AG20443 (cell line): Measurements from ENCODE around the gene PARL.
A peak's percentile ranks its signal among the peaks of the same experiment; 100 is the strongest.

Experiments
- DNase-seq: peaks from one replicate; pipeline ENCODE4 v3.0.0; 2012; ENCODE audit warnings: low spot score, mixed read lengths

The PARL gene

DNA sequence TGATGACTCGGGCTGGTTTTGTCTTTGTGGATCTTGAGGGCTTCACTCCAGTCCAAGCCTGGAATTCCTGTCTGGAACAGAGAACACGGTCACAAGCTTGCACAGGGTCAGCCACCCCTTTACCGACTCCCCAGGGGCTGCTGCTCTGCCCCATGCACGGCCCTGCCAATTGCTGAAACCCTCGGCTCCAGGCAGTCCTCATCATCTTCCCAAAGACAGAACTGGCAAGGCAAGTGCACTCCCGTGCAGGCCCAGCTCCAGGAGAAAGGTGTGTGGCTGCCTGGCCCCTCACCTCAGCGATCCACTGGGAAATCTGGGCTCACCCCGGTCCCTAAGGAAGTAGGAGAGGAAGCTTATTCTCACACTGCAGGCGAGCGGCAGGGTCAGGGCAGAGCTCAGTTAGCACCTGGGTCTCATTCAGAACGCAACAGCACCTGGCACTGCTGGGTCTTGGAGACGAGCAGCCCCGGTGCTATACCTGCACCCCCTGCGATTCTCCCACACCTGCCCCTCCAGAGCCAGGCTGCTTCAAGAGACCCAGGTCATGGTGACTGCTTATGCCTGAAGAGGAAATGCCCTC, 66.5 kb downstream of the PARL start:
- DNase-seq, result no peak

DNA sequence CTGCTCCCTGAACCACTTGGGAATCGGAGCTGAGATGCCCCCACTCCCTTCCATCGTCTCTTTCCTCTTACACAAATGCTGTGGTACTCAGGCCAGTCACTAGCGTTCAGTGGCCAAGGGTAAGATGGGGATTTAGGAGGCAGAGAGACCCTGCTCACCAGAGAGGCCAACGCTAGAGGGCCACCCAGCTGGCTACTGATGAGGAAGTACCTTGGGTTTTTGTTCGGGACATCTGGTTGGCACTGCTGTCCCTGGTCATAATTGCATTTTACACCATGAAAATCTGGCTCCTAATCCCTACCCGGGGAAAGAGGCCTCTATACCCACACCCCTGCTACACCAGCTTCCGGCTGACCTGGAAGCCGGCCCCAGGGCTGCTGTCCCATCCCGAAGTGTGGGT, 67.0 kb downstream of the PARL start:
- no peak for DNase-seq

DNA sequence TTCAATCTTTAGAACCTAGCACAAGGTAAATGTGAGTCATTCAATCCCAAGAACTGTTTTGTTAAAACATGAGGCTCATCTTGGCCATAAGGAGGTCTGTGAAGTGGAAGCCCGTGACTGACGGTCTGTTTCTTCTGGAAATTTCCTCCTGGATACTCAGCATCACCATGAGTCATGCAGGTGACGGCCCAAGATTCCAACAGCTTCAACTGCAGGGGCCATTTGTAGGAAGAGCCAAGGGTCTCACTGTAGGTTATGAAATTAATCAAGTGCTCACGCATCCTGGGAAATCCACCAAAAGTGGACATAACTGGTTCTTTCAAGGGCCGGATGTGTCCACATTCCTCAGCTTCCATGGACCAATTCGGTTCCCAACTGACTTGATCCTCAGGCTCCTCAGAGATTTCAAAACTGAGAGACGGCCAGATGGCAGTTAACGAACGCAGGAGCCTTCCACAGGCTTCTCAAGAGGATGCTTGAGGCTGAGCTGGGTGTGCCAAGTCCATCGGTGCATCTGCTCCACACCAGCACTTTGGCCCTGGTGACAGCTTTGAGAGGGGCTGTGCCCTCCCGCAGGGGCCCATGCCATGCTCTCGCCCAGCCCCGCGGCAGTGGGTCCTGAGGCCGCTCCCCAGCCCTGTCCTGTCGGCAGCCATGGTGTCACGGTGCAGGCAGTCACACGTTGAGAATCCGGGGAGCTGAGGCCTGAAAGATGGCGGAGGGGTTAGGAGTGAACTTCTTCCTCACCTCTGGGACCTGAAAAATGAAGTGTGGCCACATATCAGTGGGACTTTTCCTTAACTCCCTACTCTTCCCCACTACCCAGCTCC, 67.8 kb downstream of the PARL start:
- DNase-seq, result no peak

DNA sequence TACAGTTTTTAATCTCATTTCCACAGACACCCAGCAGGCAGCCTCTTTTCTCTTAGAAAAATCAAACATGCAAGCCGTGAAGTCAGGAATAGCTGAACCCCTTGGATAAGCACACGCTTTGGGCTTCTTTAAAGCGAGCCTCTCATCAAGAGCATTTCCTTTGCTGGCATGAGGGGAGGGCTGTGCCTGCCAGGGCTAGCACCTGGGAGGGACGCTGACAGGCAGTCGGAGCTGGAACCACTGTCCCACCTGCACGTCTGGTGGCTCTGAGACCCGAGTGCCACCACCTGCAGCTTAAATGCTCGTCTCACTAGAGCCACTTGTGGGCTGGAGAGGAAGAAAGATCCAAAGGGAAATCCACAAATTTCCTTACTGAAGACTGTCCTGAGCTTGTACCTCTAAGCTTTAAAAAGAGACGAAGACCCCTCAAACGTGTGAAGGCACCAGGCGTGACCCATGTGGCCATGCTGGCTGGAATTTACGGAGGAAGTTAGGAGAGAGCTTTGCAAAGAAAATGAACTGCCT, 68.7 kb downstream of the PARL start:
- no peak for DNase-seq

DNA sequence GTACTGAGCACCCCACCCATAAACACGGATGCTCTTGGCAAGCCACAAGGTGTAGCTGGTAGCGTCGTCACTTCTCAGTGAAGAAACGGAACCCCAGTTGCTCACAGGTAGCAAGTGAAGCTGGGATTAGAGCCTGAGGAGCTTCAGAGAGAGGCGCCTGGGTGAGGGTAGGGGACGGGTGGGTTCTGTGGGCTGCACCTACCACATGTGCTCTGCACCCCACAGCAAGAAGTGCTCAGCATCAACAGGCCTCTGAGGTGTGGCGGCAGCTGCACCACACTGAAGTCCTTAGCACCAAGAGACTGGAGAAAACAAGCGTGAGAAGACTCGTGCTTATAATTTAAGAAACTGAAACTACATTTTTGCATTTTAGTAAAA, 69.1 kb downstream of the PARL start:
- DNase-seq, result no peak

DNA sequence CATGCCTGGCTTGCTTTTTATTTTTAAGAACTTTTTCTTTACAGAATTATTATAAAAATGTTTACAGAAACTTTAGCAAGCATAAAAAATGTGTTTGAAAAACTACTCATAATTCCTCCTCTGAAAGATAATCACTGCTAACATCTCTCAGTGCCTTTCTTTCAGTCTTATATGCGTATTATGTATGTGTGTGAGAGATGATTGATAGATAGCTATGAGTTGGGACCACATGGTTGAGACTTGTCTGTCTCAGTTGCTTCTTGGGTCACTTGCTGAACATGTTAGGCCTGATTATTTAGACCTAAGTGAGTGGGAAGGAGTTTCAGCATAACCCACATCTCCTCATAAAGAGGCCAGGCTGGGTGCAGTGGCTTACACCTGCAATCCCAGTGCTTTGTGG, 70.4 kb downstream of the PARL start:
- DNase-seq, result no peak

DNA sequence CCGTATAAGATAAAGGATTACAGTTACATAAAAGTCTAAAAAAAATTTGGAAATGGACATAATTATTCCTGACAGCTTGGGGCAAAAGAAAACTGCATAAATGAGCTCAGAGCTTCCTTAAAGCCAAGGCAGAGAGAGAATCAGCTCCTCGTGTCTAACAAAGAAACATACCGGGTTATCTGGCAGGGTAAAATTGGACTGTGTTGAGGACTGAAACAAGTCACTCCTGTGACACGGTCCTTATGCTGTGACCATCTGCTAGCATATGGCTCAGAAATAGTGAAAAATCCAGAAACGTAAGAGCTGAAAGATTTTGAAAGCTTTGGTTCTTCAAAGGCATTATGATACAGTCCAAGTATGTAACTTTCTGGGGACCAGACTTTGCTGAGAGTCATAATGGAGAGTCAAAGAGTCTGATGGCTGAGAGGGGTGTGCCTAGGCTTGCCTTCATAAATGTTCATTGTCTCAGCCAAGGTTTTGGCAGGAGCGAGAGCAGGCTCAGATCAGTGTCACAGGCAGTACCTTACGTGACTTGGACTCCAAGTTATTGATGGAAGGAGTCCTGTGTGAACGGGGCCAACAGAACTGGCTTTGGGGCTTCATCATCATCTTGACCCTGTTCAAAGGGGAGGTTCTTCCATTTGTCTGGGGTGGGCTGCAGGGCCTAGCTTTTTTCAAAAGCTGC, 71.8 kb downstream of the PARL start:
- DNase-seq, result peak; percentile 7

DNA sequence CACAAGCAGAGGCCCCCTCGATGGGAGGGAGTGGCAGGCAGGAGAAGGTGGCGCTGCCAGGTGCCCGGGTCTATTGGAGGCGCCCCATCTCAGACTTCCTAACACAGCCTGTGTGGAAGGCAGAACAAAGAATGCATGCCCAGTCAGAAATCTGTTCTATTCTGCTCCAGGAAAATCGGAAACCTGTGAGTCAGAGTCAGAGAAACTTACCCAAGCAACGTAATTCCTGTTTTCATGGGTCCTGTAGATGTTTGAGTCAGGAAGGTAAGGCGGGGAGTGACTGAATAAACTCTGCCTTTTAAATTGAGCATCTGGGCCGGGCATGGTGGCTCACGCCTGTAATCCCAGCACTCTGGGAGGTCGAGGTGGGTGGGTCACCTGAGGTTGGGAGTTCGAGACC, 73.0 kb downstream of the PARL start:
- no peak for DNase-seq

DNA sequence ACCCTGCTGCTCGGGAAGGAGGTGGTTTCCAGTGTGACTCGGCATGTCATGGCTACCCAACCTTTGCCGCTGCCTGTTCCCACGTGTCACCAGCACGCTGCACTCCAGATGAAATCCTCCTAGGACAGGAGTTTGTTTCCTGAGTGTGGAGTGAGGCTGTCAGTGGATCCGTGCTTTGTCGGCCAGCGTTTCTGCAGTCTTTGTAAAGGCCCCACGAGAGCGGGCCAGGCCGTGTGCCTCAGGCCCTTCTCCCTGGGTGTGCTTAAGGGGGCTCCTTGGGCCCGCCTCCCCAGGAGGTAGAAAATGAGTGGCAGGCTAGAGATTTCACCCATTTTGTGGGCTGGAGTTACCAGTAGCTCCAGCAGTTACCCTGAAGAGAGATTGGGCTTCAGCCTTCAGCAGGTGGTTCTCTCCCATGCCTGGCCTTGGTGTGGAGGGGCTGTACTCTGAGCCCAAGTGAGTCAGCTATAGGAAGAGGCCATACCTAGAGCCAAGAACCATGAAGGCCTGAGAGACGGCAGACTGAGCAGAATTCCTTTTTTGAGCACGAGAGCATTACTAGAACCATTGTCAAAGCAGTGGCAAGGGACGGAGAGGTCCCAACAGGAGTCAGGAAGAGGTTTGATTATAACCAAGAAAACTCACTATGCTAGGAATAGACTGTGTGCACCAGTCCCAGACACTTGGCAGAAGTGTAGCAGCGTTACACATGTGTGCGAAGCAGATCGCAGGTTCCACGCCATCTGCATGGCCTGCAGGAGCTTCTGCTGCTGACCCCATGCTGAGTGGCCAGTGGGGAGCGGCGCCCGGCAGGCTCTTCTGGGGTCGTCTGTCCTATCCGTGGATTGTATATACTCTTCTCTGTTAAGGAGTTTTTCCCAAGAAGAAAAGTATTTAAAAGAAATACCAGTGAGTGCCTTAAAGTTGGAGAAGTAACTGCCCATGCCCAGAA, 73.8 kb downstream of the PARL start:
- no peak for DNase-seq

DNA sequence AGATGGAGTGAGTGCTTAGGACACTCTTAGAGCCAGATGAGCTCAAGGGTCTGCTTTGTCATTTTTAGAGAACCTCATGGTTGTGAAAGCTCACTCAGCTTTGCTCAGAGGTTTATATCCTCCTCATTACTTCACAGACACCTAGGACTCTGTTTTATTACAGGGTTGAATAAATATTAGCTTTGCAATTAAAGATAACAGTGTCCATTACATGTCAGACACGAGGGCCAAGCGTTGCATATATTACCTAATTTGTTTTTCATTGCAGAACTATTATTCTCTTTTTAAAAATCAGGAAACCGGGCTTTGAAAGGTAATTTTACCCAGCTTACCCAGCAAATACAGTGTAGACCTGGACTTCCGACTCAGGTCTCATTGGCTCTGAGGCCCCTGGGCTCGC, 75.4 kb downstream of the PARL start:
- no peak for DNase-seq

DNA sequence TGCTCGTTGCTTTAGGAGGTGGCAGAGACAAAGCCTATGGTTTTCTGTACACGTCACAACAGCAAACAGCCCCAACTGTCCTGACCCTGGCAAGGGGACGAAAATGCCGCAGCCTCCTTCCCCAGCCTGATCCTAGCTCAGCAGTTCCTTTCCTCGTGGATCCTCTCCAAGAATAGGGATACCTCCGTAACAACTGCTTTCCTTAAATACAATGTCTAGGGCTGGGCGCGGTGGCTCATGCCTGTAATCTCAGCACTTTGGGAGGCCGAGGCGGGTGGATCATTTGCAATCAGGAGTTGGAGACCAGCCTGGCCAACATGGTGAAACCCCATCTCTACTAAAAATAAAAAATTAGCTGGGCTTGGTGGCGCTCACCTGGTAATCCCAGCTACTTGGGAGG, 76.3 kb downstream of the PARL start:
- DNase-seq, result no peak

DNA sequence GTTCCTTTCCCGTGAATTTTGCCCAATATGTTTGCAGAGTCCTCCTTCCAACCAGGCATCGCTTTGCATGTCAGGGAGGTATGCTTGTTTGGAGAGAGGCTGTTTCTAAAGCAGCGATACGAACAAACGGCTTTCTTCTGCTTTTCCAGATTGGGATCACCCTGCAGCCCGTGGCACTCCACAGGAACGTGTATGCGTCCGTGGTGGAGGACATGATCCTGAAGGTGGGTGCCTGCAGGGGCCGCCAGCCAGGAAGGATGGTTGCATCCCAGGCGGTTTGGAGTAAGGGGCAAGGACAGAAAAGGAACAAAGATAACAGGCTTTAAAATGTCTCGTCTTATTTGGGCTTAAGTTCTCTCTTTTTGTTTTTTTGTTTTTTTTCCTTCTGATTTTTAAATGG, 76.8 kb downstream of the PARL start:
- DNase-seq, result no peak

DNA sequence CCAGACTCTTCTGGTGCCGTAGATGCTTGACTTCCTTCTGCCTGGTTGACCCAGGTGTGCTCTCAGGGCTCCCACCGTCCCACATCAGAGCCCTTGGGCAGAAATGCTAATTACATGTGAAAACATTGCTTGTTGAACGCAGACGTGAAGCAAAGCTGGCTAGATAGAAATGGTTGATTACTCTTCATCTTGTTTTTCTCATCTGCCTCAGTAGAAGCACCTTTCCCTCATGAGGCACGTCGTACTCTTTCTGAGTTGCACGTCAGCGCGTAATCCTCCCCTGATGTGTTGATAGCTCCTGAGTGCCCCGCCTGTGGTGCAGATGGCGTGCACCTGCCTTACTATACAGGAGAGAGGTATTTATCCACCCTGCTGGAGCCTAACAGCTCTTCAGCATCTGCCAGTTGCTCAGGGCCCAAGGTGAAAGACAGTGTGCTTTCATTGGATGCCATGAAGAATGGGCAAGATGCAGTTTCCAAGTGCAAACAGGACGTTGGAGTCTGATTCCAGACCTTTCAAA, 77.4 kb downstream of the PARL start:
- no peak for DNase-seq

DNA sequence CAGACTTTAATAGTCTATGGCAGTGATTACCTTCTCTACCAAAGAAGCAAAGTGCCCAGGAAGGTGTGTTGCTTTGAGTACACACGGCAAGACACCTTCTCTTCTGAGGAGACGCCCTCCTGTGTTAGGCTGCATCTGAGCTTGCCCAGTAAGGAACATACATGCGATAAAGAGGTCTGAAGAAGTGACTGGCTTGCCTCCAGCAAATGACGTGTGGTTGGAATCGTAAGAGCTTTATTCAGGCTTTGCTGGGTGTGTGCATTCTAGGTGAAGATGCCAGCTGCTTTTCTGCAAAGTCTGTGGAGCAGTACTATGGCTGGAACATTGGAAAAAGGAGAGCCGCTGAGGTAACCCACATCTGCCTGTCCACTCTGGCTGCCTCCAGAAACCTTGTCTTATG, 81.7 kb downstream of the PARL start:
- DNase-seq, result no peak

DNA sequence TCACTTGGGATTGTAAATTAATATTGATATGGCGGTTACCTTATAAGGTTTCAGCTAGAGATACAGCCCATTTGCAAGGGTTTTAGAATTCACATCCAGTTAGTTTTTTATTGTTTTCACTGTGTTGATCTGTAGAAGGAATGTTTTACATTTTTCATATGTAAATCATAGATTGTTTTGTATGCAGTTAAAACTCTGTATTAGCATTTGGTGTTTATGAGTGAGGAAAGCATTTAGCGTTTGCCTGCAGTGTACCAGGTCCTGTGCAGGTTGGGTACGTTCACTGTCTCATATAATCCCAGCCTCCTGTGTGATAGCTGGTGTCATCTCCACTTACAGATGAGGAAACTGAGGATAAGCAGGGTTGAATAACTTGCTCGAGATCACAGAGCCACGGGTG, 83.1 kb downstream of the PARL start:
- no peak for DNase-seq

DNA sequence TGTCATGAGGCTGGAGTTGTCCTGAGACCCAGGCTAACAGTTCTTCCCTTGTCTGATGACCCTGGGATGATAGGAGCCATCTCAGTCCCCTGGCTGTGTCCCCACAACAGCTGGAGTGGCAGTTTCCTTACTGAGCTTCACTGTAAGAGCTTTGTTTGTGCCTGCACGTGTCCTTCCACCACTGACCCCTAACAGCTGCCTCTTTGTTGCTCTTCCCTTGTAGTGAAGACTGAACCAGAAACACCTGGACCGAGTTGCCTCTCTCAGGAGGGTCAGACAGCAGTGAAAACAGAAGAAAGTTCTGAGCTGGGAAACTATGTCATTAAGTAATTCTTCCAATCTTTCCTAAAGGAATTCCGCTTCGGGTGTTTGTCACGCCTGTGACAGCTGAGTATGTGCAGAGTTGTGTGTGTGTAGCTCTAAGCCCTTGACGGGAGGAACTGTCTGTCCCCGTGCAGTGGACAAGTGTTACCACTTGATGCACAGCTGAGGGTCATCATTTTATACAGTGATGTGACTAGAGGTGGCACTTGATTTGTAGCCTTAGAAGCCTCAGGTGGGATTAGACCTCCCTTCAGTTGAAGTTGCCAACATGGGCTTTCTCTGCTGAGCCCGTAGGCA, 84.3 kb downstream of the PARL start:
- no peak for DNase-seq

DNA sequence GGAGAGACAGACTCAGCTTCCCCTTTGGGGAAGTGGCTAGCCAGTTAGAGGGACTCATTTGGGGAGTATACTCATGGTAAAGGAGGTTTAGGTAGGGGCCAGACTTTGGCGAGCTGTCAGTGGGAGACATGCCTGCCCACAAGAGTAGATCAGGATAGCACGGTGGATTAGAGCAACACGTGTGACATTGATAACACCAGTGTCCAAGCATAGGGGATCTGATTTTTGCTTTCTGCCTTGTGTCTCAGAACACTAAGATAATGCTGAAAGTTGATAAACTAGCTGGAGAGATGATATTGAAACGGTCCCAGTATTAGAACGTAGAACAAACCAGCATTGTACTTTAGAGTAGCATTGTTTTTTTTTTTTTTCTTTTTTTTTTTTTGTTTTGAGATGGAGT, 85.2 kb downstream of the PARL start:
- DNase-seq, result no peak

DNA sequence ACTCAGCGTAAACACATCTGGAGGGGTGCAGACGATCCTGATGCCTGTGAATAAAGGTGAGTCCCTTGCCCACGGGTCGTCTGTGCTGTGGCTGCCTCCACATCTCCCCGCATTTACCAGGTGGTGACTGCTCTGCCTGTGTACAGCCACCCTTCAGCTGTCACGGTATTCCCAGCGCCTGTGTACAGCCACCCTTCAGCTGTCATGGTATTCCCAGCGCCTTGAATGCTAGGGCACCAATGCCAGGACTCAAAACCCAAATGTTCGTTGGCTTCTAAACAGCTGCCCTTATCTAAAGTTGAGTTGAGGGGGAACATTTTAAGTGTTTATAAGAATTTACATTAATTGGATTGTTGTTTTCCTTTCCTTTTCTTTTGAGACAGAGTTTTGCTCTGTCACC, 86.7 kb downstream of the PARL start:
- DNase-seq, result no peak

DNA sequence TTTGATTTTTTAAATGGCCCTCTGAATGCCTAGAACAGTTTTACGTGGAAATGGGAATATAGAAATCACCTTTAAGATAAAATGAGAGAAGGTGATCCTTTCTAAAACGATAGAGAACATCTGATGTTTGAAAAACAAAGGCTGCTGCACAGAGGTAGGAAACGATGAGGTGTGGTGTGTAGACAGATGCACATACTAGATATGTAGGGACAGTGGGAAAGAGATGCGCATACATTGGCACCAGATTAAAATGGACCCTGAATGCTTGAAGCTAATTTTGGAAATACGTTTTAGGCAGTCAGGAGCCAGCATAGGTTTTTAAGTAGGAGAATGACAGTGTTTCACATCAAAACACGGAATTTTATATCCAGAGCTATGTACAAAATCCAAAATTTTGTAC, 88.3 kb downstream of the PARL start:
- DNase-seq, result no peak

DNA sequence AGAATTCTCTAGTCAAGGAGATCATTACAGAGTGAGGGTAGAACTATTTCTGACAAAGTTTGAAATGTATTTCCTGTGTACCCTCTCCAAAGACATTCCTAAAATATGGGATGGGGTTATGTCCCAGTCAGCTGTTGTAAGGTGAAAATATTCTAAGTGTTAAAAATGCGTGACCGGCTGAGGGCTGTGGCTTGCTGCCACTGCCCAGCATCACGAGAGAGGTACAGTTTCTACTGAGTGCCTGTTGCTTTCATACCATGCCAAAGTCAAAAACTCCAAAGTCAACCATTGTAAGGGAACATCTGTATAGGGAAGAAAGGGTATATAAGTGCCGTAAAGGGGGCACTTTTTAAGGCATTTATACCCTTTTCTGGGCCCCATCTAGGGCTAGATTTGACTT, 90.2 kb downstream of the PARL start:
- DNase-seq, result no peak

DNA sequence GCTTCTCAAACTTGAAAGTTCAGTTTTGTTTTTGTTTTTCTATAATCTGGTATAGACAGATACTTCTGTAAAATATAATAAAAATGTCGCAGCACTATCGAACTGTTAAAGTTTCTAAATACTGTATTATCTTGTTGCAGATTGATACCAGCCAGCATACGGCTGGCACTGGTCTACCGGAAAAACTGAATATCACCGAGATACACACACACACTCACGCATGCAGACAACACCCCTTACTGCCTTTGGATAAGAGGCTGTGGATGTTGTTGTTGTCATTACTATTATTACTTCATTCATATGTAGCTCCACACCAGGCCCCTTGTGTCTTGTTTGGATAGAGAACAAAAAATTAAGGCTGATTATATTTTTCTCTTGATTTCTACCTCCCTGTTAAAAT, 91.7 kb downstream of the PARL start:
- no peak for DNase-seq
